Psoas muscle (tissue), 8 donors: Measurements from ENCODE around the gene MNS1. TPM values are rescaled to one million over a fixed set of nuclear protein-coding genes. Genes with fewer than 3 reads are reported as not detected.

Source experiments
- ATAC-seq, 4 donors: fragments of 200-7000 bp; cut with Tn5 transposase; one replicate each; pipeline ENCODE4 v1.9.1; 2020; ENCODE audit warnings: moderate library complexity in 3 of 4, mild to moderate bottlenecking in 2 of 4
- DNase-seq, 2 donors: peaks; one replicate each; pipeline ENCODE4 v3.0.0-alpha.2; 2020
- H3K27ac ChIP-seq: fragments of 200-600 bp; one replicate; pipeline ENCODE4 v1.8.0; 2022
- H3K27me3 ChIP-seq, 3 donors: fragments of 200-600 bp in 1 of 3; one replicate each; pipeline versions ENCODE4 v1.6.1 to v1.8.0; 2013 to 2022; ENCODE audit warnings: low read length in 2 of 3, mild to moderate bottlenecking in 2 of 3, moderate library complexity in 1 of 3; ENCODE audit not compliant: insufficient read depth in 3 of 3
- H3K36me3 ChIP-seq, 2 donors: fragments of 200-600 bp in 1 of 2; one replicate each; pipeline versions ENCODE4 v1.6.1 to v1.8.0; 2013 to 2022; ENCODE audit warnings: low read depth in 1 of 2, mild to moderate bottlenecking in 1 of 2, moderate library complexity in 1 of 2; ENCODE audit not compliant: insufficient read depth in 1 of 2
- H3K4me1 ChIP-seq: fragments of 200-600 bp; one replicate; pipeline ENCODE4 v1.8.0; 2022
- H3K4me3 ChIP-seq: fragments of 200-600 bp; one replicate; pipeline ENCODE4 v1.8.0; 2022; ENCODE audit warnings: mild to moderate bottlenecking
- H3K9me3 ChIP-seq: fragments of 200-600 bp; one replicate; pipeline ENCODE4 v1.8.0; 2022
- CTCF ChIP-seq: fragments of 200-600 bp; IDR thresholded peaks from one replicate; pipeline ENCODE4 v1.8.0; 2022; ENCODE audit warnings: antibody characterized with exemption
- WGBS, 3 donors: extraction: QIAGEN DNeasy Blood & Tissue Kit; methylation state at CpG; one replicate each; pipeline versions ENCODE4 v1.1.6 to v1.1.7; 2013; 5-methylcytosine and 5-hydroxymethylcytosine counted together
- intact Hi-C, 2 donors: fragments of 100-400 bp; cut with DNase I; formaldehyde crosslinking; loops; one replicate each; pipeline versions ENCODE4 v1.11.0 to v1.14.2; 2022
- polyA plus RNA-seq, 3 donors: library from polyadenylated mRNA; stranded (reverse); fragments of 200-250 nt; gene quantifications; one replicate each; pipeline ENCODE4 v1.2.3, GENCODE V29; 2013
- total RNA-seq, 4 donors: library from RNA; stranded (reverse); fragmentation: NEBNext Ultra II Directional in 2 of 4; extraction: Animal tissue kit (Norgen Biotek cat#: 25700) in 2 of 4; gene quantifications; one replicate each; pipeline versions ENCODE4 v1.2.1 to v1.2.4, GENCODE V29; 2021 to 2023
- donor health status: healthy with polysubstance abuse.
- donor health status: DM: no; HTN: no; CAD: no; lungs with moderate emphysema.
- donor health status: Bipolar disorder and iron deficiency.
- donor health status: healthy.
- donor health status: DM: yes; HTN: yes; CAD: no.
- donor health status: DM: no; HTN: no; CAD: no.
- donor health status: DM: no; HTN: no; CAD: no.
- donor health status: DM: yes; HTN: yes; CAD: no.

The MNS1 gene
- total and polyA plus RNA-seq, 7 donors = 0.40 to 1.8 (median 0.99) TPM

DNA sequence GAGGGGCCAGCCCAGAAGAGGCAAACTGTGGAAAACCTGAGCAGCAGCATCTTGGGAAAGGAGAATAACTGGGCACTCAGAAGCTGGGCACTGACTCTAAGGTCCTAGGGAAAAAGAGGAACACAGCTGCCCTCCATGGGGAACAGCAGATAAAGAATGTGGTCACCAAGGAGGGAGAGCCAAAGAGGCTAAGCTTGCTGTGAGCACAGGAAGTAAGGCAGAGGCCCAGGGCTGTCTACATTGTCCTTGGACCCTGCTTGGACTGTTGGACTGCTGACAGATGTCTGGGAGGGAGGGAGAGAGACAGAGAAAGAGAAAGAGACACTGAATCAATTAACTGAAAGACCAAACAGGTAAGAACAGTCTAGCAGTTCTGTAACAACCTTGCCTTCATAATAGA, 4.5 kb upstream of the MNS1 start:
- Histone ChIP-seq H3K36me3 (no peaks in the 10 kb centered on the region), H3K9me3 (no peaks in the 10 kb centered on the region), H3K27ac (no peak overlapping the region), H3K27me3 (peaks cover 0 to 3% (median 0%) of the 10 kb centered on the region in 3 donors), H3K4me1 (peaks cover 3% of the 10 kb centered on the region), H3K4me3 (no peak overlapping the region)
- no peak for ATAC-seq
- no peak for DNase-seq
- intact Hi-C loops = no loop called here
- no peak for TF ChIP-seq CTCF

- H3K4me3 ChIP-seq = no peak overlapping the region
- ATAC-seq = no peak
- H3K36me3 ChIP-seq = no peaks in the 10 kb centered on the region
- 49 to 55% (median 49%) methylated on average over 2 of the region's 2 CpGs for WGBS, 3 donors
- H3K9me3 ChIP-seq = no peaks in the 10 kb centered on the region
- TF ChIP-seq CTCF = no peak
- H3K27ac ChIP-seq = no peak overlapping the region
- DNase-seq = no peak
- intact Hi-C loops = no loop called here
- peaks cover 0 to 3% (median 0%) of the 10 kb centered on the region in 3 donors for H3K27me3 ChIP-seq
- H3K4me1 ChIP-seq = peaks cover 3% of the 10 kb centered on the region
Observed at GRCh38 chr15:56468401-56468800, 3.5 kb upstream of the MNS1 start.

GRCh38 chr15:56467616-56468015, 2.7 kb upstream of the MNS1 start:
- 48 to 58% (median 52%) methylated on average over 3 of the region's 3 CpGs for WGBS, 3 donors
- DNase-seq = no peak
- intact Hi-C loops = no loop called here
- H3K27me3 ChIP-seq = peaks cover 0 to 3% (median 0%) of the 10 kb centered on the region in 3 donors
- no peak overlapping the region for H3K27ac ChIP-seq
- no peak for TF ChIP-seq CTCF
- H3K9me3 ChIP-seq = no peaks in the 10 kb centered on the region
- H3K4me3 ChIP-seq = no peak overlapping the region
- peaks cover 3% of the 10 kb centered on the region for H3K4me1 ChIP-seq
- H3K36me3 ChIP-seq = no peaks in the 10 kb centered on the region
- ATAC-seq = no peak

GRCh38 chr15:56460947-56461346, 4.0 kb downstream of the MNS1 start:
- peaks cover 3% of the 10 kb centered on the region for H3K4me1 ChIP-seq
- no peaks in the 10 kb centered on the region for H3K36me3 ChIP-seq
- ATAC-seq (no peak), DNase-seq (no peak)
- 93 to 96% (median 95%) methylated on average over 2 of the region's 2 CpGs for WGBS, 3 donors
- TF ChIP-seq CTCF = no peak
- H3K4me3 ChIP-seq = no peak overlapping the region
- H3K9me3 ChIP-seq = no peaks in the 10 kb centered on the region
- H3K27ac ChIP-seq = no peak overlapping the region
- no peaks in the 10 kb centered on the region for H3K27me3 ChIP-seq
- intact Hi-C loops = no loop called here

GRCh38 chr15:56460071-56460470, 4.9 kb downstream of the MNS1 start:
- ATAC-seq = no peak
- no peaks in the 10 kb centered on the region for H3K27me3 ChIP-seq
- WGBS, 3 donors = 38 to 52% (median 52%) methylated on average over 1 of the region's 1 CpG
- intact Hi-C loops = no loop called here
- DNase-seq = no peak
- no peaks in the 10 kb centered on the region for H3K36me3 ChIP-seq
- no peak overlapping the region for H3K27ac ChIP-seq
- no peak overlapping the region for H3K4me3 ChIP-seq
- no peak for TF ChIP-seq CTCF
- H3K4me1 ChIP-seq = peaks cover under 1% of the 10 kb centered on the region
- no peaks in the 10 kb centered on the region for H3K9me3 ChIP-seq
